Measurements from ENCODE around the gene CRYBA2.

CRYBA2 gene

GRCh38 chr2:218998414-218999002 lies 5.3 kb upstream of the CRYBA2 start:
- no peak for DNase-seq

DNA sequence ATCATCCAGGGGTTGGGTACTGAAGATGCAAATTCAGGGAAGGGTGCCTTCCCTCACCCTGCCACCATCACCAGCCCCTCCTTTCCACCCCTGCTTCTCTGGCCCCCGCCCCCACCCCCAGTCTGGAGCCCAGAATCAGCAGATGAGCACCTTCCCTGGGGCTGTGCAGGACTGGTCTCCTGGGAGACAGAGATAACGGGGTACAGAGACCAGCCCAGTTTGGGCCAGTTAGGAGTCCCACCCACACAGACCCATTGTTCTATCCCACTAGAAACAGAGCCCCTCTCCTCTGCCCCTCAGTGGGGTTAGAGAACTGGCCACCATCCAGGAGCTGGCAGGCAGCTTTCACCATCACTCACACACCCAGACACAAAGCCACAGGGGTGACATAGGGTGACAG lies 4.5 kb upstream of the CRYBA2 start:
- no peak for DNase-seq

DNA sequence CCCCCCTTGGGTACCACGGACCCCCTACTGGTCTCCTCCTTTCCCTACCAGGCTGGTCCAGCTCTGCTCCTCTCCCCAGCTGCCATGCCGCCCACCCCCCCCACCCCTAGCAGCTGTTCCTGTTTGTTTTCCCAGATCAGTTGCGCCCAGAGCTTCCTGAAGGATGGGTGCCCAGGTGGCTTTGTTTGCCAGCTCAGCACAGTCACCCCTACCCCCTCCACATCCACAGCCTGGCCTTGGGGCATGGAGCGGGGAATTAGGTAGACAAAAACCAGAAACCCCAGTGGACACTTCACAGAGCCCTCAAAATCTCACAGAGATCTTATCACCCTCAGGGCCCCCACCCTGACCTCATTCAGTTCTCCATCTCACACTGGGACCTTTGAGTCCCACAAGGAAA lies 3.7 kb upstream of the CRYBA2 start:
- DNase-seq = no peak

- DNase-seq = peak; percentile 83
These were observed 2.9 kb upstream of the CRYBA2 start for GRCh38 chr2:218995972-218996711.

GRCh38 chr2:218995561-218995960 lies 2.3 kb upstream of the CRYBA2 start:
- DNase-seq = no peak

- no peak for DNase-seq
These were observed 398 bp downstream of the CRYBA2 start for GRCh38 chr2:218992703-218993344.

DNA sequence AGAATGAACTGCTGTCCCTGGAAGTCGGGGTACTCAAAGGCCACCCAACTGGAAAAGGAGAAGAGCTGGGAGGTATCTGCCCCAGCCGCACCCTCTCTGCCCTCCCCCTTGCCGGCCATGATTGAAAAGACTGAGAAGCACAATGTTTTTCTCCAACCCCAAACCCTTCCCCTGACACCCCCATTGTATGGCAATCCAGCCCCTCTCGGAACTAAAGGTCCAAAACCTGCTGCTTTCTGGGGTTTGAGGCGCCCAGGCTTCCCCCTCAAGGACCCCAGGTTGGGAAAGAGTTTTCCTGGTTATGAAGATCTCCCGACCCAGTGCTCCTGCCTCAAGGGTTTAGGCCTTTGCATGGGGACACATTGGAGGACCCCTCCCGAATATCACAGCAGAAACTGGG lies 1.0 kb downstream of the CRYBA2 start:
- no peak for DNase-seq

DNA sequence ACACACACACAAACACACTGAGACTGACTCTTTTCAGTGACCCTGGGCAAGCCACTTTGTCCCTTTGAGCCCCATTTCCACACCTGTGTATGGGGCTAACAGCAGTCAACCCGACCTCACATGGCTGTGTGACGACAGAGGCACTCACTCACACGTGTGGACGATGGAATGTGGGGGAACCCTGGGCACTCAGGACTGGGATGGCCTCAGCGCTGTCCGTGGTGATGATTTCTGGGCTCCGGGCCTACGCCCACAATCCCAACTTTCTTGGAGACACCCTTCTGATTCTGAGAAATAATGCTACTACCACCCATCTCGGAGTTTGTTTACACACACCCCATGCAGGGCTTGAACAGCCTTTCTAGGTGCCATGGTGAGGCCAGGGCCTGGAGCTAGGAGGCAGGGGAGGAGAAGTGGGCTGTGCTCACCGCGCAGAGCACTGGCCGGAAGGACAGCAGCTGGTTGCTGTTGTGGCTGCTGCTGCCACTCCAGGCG lies 1.5 kb downstream of the CRYBA2 start:
- DNase-seq = no peak

DNA sequence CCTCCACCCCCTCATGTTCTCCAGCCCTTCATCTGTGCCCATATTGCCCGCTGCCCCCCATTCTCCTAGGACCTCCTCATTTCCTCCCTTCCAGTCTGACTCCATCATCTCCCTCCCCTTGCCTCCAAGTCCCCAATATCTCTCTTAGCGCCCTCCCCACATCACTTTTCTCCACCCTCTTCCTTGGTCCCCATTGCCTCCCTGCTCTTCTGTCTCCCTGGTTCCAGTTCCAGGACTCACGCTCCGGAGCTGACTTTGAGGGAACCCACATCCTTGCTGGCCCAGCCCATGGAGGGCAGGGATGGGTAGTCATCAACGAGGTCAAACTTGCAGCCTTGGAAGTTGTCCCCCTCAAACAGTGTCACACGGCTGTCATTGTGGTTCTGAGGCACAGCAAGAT lies 2.6 kb downstream of the CRYBA2 start:
- no peak for DNase-seq

GRCh38 chr2:218990052-218990451 lies 3.2 kb downstream of the CRYBA2 start:
- no peak for DNase-seq

GRCh38 chr2:218988650-218989049 lies 4.6 kb downstream of the CRYBA2 start:
- no peak for DNase-seq

- DNase-seq = no peak
These were observed 5.1 kb downstream of the CRYBA2 start for GRCh38 chr2:218988164-218988563.

DNA sequence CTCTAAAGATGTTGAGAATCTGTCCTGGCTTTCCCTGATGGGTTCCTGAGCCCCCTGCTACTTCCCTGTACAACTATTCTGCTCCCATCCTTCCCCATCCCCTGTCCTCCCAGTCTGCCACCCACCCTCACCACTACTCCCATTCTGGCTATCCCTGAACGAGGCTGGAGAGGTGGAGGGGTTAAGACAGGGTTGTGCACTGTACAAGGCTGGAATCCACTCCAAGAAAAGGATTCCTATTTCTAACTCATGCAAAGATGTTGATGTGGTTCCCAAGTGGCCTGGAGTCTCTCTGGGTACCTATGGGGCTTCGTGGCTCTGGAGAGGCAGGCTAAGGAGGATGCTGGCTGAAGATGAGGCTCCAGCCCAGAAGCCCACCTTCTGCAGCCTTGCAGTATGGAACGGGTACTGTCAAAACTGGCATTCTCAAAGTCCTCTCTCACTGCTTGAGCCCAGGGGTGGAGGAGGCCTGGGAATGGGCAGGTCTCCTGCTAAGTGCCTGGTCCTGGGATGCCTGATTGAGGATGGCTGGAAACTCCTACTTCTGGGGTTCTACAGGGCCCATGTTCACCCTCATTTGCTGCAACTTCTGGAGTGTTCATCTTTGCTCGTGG lies 7.0 kb downstream of the CRYBA2 start:
- DNase-seq = no peak

GRCh38 chr2:218985325-218986091 lies 7.7 kb downstream of the CRYBA2 start:
- no peak for DNase-seq

- no peak for DNase-seq
These were observed 8.2 kb downstream of the CRYBA2 start, which contains the start of gene FEV for GRCh38 chr2:218985021-218985324. Gene FEV (minus strand): TSS chr2:218985184. CDS start chr2:218985075, 109 bp downstream.

DNA sequence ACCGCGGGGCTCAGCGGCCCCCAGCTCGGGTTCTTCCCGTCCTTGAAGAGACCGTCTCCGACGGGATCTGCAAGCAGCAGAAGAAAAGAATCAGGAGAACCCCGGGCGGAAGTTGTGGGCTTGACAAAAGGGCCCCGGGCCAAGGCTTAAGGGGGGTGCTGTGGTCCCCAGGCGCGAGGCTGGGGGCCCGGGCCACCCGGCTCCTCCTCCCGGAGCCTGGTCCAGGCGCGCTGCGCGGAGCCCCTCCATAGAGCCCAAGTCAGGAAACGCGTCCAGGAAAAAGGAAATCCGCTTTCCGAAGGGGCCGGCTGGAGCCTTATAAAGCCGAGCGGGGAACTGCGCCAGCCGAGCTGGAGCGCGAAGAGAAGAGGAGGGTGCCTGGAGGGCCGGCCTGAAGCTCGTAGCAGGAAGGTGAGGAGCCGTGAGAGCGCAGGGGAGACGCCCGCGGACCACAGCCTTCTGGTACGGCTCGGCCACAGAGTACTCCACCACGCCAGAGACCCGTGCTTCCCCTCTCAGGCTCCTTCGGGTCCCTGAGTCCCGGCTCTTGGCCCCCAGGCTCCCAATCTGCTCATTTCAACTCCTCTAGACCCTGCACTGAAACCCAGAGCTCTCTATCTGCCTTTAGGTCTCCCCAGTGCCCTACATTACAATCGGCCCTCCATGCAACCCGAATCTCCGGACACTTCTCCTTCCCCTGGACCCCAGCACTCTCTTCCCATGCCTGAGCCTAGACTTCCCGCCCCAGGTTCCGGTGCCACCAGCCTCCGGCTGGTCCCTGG lies 8.8 kb downstream of the CRYBA2 start:
- DNase-seq = no peak

DNA sequence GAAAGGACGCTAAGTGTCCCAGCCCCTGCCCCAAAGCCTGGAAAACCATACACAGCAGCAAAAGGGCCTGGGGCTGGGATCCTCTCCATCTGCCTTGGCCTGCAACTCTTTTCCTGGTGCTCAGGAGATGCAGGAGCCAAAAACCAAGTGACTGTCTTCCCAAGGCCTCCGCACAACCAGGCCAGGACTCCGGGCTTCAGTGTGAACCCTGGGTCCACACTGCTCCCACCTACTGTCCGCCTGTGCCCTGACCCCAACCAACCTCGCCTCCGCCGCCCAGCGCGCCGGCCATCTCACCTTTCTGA lies 9.3 kb downstream of the CRYBA2 start:
- DNase-seq = no peak

- DNase-seq = no peak
These were observed 9.8 kb downstream of the CRYBA2 start for GRCh38 chr2:218983263-218983933.

DNA sequence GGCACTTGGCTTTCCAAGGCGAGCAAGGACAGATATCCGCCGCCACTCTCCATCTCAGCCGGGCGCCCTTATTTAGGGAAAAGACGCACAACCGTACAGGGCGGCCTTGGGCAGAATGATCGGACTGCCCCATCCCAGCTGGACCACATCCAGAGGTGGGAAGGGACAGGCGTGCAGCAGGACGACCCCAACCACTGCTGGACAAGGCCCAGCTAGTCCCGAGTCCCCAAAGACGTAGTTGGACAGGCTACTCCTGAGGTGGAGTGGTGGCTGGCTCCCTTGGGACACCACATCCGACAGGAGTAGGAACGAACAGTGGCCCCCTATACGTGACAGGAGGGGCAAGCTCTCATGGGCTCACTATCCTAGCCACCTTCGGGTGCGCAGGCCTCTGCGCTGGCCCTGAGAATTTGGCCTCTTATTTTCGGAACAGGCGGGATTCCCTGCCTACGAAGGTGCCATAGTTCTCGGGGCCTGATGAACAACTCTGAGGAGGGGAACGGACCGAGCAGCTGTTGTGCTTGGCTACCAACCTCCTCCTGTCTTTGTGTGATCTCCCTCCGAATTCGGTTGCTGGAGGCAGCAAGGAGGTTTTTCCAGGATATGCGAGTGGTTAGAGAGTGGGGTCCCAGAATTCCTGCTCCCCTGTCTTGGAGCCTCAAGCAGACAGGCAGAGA lies 10.5 kb downstream of the CRYBA2 start:
- no peak for DNase-seq

- no peak for DNase-seq
These were observed 11.2 kb downstream of the CRYBA2 start for GRCh38 chr2:218981881-218982585.
